HL-60 (cell line): ENCODE data around the gene CCDC187.

ENCODE experiments used
- POLR2AphosphoS5 ChIP-seq: IDR thresholded peaks from 2 replicates; pipeline ENCODE4 v1.6.1; 2012; ENCODE audit warnings: low read depth
- TF ChIP-seq, protein P1 (sequence below): IDR thresholded peaks from one replicate; pipeline ENCODE4 v1.5.1; 2011; ENCODE audit warnings: low read length, control low read depth, inconsistent platforms; ENCODE audit not compliant: insufficient read depth

DNA sequence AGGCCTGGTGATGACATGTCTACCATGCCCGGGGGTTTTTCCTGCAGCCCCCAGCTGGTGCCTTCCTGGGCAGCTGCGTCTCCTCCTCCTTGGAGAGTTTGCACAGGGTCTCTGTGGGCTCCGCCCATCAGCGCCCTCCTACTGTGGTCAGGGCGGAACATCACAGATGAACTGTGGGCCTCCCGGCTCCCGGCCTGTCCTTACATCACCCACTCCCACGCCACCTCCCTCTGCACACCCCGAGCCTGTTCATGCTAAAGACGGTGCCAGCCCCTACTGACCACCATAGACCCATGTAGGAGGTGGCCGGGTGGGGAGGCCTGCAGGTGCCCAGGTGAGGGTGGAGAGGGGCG, 36.0 kb upstream of the CCDC187 start:
- TF ChIP-seq, protein P1, sequence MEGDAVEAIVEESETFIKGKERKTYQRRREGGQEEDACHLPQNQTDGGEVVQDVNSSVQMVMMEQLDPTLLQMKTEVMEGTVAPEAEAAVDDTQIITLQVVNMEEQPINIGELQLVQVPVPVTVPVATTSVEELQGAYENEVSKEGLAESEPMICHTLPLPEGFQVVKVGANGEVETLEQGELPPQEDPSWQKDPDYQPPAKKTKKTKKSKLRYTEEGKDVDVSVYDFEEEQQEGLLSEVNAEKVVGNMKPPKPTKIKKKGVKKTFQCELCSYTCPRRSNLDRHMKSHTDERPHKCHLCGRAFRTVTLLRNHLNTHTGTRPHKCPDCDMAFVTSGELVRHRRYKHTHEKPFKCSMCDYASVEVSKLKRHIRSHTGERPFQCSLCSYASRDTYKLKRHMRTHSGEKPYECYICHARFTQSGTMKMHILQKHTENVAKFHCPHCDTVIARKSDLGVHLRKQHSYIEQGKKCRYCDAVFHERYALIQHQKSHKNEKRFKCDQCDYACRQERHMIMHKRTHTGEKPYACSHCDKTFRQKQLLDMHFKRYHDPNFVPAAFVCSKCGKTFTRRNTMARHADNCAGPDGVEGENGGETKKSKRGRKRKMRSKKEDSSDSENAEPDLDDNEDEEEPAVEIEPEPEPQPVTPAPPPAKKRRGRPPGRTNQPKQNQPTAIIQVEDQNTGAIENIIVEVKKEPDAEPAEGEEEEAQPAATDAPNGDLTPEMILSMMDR = no peak
- no peak for TF ChIP-seq POLR2AphosphoS5
